OCI-LY1 (cell line): Measurements from ENCODE around the gene SPEM3.

Source experiments
- EZH2 ChIP-seq: fragments of 200-600 bp; sonication (generic), shearing (Covaris generic); IDR thresholded peaks from 2 replicates; pipeline ENCODE4 v1.8.0; 2017; ENCODE audit warnings: borderline replicate concordance, mixed run types, mild to moderate bottlenecking, antibody characterized with exemption, low read length, moderate library complexity, mixed read lengths
- TF ChIP-seq, protein P1 (sequence below): fragments of 200-600 bp; sonication (generic), shearing (Covaris generic); IDR thresholded peaks from 2 replicates; pipeline ENCODE4 v1.5.1; 2017; ENCODE audit warnings: mild to moderate bottlenecking, antibody characterized with exemption, low read length, moderate library complexity, mixed read lengths

DNA sequence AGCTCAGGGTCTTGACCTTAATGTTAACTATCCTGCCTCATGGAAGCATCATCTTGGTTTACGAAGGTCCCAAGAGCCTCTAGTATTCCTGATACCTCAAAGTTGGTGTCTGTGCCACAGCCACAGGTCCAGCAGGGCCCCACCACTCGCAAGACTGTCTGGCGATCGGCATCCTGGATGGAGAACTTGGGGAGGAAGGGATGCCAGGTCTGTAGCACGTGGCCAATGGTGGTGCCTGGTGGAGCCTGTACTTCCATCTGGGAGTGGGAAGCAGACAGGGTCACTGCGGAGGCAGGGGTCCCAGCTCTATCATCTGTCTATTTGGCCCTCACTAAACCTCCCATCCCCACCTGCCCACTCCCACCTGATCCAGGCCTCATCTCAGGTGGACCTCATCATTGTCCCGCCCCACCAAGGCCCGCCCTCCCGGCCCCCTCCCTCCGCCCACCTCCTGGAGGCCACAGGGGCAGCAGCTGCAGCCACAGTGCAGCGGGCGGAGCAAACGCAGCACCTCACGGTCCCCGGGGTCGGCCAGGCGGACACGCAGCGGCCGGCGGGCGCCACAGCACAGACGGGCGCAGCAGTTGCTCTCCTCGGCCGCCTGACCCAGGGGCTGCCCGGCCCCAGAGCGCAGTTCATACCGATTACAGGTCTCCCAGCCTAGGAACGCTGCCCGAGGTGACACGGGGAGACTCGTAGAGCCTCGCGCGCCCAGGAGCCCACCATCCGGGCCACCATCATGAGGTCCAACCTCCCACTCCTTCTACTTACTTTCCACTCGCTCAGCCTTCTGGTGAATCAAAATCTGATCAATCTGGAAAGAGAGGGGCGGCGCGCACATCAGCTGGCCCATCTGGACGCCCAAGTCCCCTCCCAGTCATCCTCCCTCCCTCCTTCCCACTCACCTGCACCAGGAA, 35.7 kb upstream of the SPEM3 start:
- TF ChIP-seq, protein P1, sequence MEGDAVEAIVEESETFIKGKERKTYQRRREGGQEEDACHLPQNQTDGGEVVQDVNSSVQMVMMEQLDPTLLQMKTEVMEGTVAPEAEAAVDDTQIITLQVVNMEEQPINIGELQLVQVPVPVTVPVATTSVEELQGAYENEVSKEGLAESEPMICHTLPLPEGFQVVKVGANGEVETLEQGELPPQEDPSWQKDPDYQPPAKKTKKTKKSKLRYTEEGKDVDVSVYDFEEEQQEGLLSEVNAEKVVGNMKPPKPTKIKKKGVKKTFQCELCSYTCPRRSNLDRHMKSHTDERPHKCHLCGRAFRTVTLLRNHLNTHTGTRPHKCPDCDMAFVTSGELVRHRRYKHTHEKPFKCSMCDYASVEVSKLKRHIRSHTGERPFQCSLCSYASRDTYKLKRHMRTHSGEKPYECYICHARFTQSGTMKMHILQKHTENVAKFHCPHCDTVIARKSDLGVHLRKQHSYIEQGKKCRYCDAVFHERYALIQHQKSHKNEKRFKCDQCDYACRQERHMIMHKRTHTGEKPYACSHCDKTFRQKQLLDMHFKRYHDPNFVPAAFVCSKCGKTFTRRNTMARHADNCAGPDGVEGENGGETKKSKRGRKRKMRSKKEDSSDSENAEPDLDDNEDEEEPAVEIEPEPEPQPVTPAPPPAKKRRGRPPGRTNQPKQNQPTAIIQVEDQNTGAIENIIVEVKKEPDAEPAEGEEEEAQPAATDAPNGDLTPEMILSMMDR = no peak
- TF ChIP-seq EZH2 = no peak
